Smooth muscle cell (in vitro differentiated cells): ENCODE measurements around the gene TTC28. TPM values are rescaled to one million over a fixed set of nuclear protein-coding genes. Genes with fewer than 3 reads are reported as not detected.

Source experiments
- DNase-seq: peaks from one replicate; lab custom pipeline; 2025; ENCODE audit not compliant: unreplicated experiment; lab: John Stamatoyannopoulos, UW
- H2AFZ ChIP-seq: fragments of 200-600 bp; sonication (generic); 2 replicates; pipeline ENCODE4 v1.6.0; 2016; ENCODE audit warnings: antibody characterized with exemption, low read depth, mild to moderate bottlenecking
- H3F3A ChIP-seq: fragments of 200-600 bp; sonication (generic); 2 replicates; pipeline ENCODE4 v1.6.0; 2017; ENCODE audit warnings: antibody characterized with exemption, low read depth
- H3K27ac ChIP-seq: fragments of 200-600 bp; sonication (generic); 2 replicates; pipeline ENCODE4 v1.5.1; 2016; ENCODE audit warnings: low read depth, mild to moderate bottlenecking
- H3K27me3 ChIP-seq: fragments of 200-600 bp; sonication (generic); 2 replicates; pipeline ENCODE4 v1.6.1; 2016; ENCODE audit warnings: low read depth, mild to moderate bottlenecking
- H3K36me3 ChIP-seq: fragments of 200-600 bp; sonication (generic); 2 replicates; pipeline ENCODE4 v1.5.1; 2016; ENCODE audit warnings: low read depth
- H3K4me1 ChIP-seq: fragments of 200-600 bp; sonication (generic); 2 replicates; pipeline ENCODE4 v1.5.1; 2016; ENCODE audit warnings: low read depth
- H3K4me2 ChIP-seq: fragments of 200-600 bp; sonication (generic); 2 replicates; pipeline ENCODE4 v1.6.0; 2016; ENCODE audit warnings: mild to moderate bottlenecking
- H3K4me3 ChIP-seq: fragments of 200-600 bp; sonication (generic); 2 replicates; pipeline ENCODE4 v1.5.1; 2016; ENCODE audit warnings: mild to moderate bottlenecking
- H3K79me2 ChIP-seq: fragments of 200-600 bp; sonication (generic); 2 replicates; pipeline ENCODE4 v1.6.0; 2016; ENCODE audit warnings: low read depth, mild to moderate bottlenecking
- H3K9ac ChIP-seq: fragments of 200-600 bp; sonication (generic); 2 replicates; pipeline ENCODE4 v1.6.0; 2016; ENCODE audit warnings: low read depth
- H3K9me3 ChIP-seq: fragments of 200-600 bp; sonication (generic); replicated peaks from 2 replicates; pipeline ENCODE4 v1.5.1; 2016; ENCODE audit warnings: low read depth
- H4K20me1 ChIP-seq: fragments of 200-600 bp; sonication (generic); 2 replicates; pipeline ENCODE4 v1.6.0; 2016; ENCODE audit warnings: low read depth
- WGBS: methylation state at CpG from one replicate; pipeline ENCODE4 v1.1.7; 2016; ENCODE audit warnings: low lambda C conversion rate; 5-methylcytosine and 5-hydroxymethylcytosine counted together
- polyA plus RNA-seq: library from polyadenylated mRNA; unstranded; fragments of >200 nt; fragmentation: Nextera tagmentation; extraction: Ambion mirVana; gene quantifications from 2 replicates; pipeline ENCODE4 v1.2.1, GENCODE V29; 2016
- total RNA-seq: library from RNA; depleted of rRNA; stranded (reverse); fragments of >200 nt; gene quantifications from 2 replicates; pipeline ENCODE4 v1.2.3, GENCODE V29; 2014
- TF ChIP-seq, protein P1 (sequence below): fragments of 200-600 bp; sonication (generic); IDR thresholded peaks from 2 replicates; pipeline ENCODE4 v1.5.1; 2017; ENCODE audit warnings: borderline replicate concordance, mild to moderate bottlenecking, antibody characterized with exemption; ENCODE audit not compliant: insufficient read depth, poor library complexity, severe bottlenecking

The TTC28 gene
- total and polyA plus RNA-seq, 2 experiments from 2014 or later = 6.3 to 17.9 TPM

DNA sequence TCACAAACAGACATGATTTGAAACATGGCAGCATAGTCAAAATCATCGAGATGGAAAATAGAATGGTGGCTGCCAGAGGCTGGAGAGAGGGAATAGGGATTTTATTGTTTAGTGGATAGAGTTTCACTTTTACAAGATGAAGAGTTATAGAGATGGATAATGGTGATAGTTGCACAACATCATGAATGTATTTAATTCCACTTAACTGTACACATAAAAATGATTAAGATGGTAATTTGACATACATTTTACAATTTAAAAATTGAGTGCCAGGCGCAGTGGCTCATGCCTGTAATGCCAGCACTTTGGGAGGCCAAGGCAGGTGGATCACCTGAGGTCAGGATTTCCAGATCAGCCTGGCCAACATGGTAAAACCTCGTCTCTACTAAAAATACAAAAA, 21.2 kb downstream of the TTC28 start:
- no peak for DNase-seq
- Histone ChIP-seq H4K20me1 (no peaks in the 10 kb centered on the region), H3K4me3 (no peak overlapping the region), H3K27me3 (no peaks in the 10 kb centered on the region), H3K9me3 (no peaks in the 10 kb centered on the region), H3F3A (no peaks in the 10 kb centered on the region), H3K9ac (no peak overlapping the region), H2AFZ (no peak overlapping the region), H3K36me3 (no peaks in the 10 kb centered on the region), H3K4me2 (no peak overlapping the region), H3K4me1 (no peaks in the 10 kb centered on the region), H3K79me2 (peaks cover 8% of the 10 kb centered on the region), H3K27ac (no peak overlapping the region)
- WGBS = 98% methylated on average over 3 of the region's 3 CpGs
- TF ChIP-seq, protein P1, sequence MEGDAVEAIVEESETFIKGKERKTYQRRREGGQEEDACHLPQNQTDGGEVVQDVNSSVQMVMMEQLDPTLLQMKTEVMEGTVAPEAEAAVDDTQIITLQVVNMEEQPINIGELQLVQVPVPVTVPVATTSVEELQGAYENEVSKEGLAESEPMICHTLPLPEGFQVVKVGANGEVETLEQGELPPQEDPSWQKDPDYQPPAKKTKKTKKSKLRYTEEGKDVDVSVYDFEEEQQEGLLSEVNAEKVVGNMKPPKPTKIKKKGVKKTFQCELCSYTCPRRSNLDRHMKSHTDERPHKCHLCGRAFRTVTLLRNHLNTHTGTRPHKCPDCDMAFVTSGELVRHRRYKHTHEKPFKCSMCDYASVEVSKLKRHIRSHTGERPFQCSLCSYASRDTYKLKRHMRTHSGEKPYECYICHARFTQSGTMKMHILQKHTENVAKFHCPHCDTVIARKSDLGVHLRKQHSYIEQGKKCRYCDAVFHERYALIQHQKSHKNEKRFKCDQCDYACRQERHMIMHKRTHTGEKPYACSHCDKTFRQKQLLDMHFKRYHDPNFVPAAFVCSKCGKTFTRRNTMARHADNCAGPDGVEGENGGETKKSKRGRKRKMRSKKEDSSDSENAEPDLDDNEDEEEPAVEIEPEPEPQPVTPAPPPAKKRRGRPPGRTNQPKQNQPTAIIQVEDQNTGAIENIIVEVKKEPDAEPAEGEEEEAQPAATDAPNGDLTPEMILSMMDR = no peak

- Histone ChIP-seq H3K4me1 (no peaks in the 10 kb centered on the region), H3K9me3 (no peaks in the 10 kb centered on the region), H3K4me3 (no peak overlapping the region), H4K20me1 (no peaks in the 10 kb centered on the region), H3K4me2 (peak overlapping the region; percentile 42), H3K27me3 (no peaks in the 10 kb centered on the region), H3K27ac (no peak overlapping the region), H3K79me2 (peaks cover 2% of the 10 kb centered on the region), H3K36me3 (no peaks in the 10 kb centered on the region), H2AFZ (peak overlapping the region; percentile 19), H3K9ac (no peak overlapping the region), H3F3A (no peaks in the 10 kb centered on the region)
- 17% methylated on average over 3 of the region's 3 CpGs for WGBS
- no peak for DNase-seq
- TF ChIP-seq, protein P1 = no peak
Observed at GRCh38 chr22:28656181-28656580, 23.5 kb downstream of the TTC28 start.

DNA sequence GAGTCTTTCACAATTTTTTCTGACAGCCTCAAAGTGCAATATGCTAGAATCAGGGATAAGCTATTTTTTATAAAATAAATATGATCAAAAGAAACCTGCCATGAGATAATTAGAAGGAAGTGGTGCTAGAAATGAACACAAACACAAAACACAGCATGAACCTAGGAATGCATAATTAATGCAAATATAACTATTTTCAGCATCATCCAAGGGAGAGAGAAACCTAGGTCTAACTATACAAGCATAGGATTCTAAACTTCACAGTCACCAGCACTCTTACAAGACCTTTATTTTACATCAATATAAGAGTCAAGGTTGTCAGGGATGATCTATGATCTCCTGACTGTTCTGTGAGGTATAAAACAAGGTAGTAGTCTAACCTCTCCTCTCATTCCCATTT, 29.2 kb downstream of the TTC28 start:
- no peak for DNase-seq
- TF ChIP-seq, protein P1 = no peak
- no peaks in the 10 kb centered on the region for H3F3A ChIP-seq

DNA sequence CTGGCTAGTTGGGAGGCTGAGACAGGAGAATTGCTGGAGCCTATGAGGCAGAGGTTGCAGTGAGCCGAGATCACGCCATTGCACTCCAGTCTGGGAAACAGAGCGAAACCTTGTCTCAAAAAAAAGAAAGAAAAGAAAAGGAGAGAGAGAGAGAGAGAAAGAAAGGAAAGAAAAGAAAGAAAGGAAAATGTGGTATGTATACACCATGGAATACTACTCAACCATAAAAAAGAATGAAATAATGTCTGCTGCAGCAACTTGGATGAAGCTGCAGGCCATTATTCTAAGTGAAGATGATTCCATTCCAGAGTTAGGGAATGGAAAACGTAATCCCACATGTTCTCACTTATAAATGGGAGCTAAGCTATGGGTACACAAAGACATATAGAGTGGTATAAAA, 30.8 kb downstream of the TTC28 start:
- Histone ChIP-seq H3K27me3 (no peaks in the 10 kb centered on the region), H3K4me2 (no peak overlapping the region), H3K9me3 (no peaks in the 10 kb centered on the region), H3K79me2 (no peaks in the 10 kb centered on the region), H2AFZ (no peak overlapping the region), H3K27ac (no peak overlapping the region), H4K20me1 (no peaks in the 10 kb centered on the region), H3K36me3 (no peaks in the 10 kb centered on the region), H3K4me1 (no peaks in the 10 kb centered on the region), H3K4me3 (no peak overlapping the region), H3K9ac (no peak overlapping the region), H3F3A (no peaks in the 10 kb centered on the region)
- no peak for DNase-seq
- TF ChIP-seq, protein P1 = no peak
- WGBS = 98% methylated on average over 4 of the region's 4 CpGs

More for the DNA sequence above, 29.2 kb downstream of the TTC28 start:
- Histone ChIP-seq H3K4me1 (no peaks in the 10 kb centered on the region), H3K79me2 (no peaks in the 10 kb centered on the region), H3K9ac (no peak overlapping the region), H3K9me3 (no peaks in the 10 kb centered on the region), H3K27me3 (no peaks in the 10 kb centered on the region), H4K20me1 (no peaks in the 10 kb centered on the region), H3K36me3 (no peaks in the 10 kb centered on the region), H3K27ac (no peak overlapping the region), H3K4me2 (no peak overlapping the region), H3K4me3 (no peak overlapping the region), H2AFZ (no peak overlapping the region)
